NCI-H146 treated with DMSO at 0.1 percent for 48 hours (cell line): ENCODE data around the gene TERT.
"Not testable (repeated sequence)": the region's sequence is repeated elsewhere in the genome, so short reads cannot be mapped to it uniquely, and the experiment has no call there.

Experiments
- DNase-seq: peaks from one replicate; lab custom pipeline; 2025; ENCODE audit not compliant: unreplicated experiment; lab: John Stamatoyannopoulos, UW

TERT gene

DNA sequence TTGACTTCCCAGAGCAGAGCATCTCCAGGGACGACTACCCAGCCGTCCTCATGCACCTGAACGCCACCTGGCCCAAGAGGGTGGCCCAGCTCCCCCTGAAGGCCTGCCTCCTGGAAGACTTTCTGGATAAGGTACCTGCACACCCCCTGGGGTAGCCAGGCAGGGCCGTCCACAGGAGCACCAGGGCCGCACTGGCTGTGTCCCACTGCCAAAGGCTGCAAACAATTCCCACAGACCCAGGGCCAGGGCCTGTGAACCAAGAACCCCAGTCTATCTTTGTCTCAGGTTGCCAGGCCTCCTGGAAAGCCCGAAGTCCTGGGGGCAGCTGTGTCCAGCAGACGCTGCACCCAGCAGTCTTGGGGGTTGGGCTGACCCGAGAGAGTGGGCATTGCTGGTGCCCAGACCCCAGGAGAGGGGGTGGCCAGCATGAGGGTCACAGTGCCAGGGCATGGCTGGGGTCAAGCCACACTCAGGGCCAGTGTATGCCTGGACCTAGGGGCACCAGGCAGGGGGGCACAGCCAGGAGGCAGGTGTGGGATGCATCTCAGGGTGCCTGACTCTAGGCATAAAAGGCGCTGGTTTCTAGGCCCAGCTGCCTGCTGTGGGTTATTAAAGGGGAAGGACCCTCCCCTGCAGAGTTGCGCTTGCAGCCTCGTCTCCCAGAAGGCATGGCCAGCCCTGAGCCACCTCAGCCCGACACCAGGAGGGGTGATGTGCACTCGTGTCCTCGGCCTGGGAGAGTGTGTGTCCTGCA is 52.0 kb downstream of the TERT start:
- DNase-seq, result no peak

- no peak for DNase-seq
Measured at GRCh38 chr5:1241509-1242080, 53.3 kb downstream of the TERT start.

DNA sequence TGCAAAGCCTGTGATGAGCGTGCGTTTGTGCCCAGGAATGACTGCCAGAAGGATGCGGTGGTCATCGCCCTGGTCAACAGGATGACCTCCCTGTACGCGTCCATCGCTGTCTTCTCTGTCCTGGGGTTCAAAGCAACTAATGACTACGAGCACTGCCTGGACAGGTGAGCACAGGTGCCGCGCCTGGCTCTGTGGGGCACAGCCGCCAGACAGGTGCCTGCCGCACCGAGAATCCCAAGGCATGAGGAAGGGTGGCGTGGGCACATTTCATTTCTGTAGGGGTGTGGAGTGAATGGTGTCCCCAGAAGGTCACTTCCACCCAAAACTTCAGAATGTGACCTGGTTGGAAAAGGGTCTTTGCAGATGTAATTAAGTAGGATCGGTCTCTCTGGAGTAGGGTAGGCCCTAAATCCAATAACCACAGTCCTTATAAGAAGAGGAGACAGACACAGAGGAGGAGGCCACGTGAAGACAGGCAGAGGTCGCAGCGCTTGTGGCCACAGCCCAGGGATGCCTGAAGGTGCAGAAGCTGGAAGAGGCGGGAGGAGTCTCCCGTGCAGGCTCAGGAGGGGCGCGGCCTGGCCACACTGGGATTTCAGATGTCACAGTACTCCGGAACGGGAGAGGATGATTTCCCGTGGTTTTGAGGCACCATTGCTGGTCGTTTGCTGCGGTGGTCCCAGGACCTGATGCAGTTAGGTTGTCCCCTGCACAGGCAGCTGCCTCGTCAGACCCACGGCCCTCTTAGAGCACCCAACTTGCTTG is 54.2 kb downstream of the TERT start:
- no peak for DNase-seq

DNA sequence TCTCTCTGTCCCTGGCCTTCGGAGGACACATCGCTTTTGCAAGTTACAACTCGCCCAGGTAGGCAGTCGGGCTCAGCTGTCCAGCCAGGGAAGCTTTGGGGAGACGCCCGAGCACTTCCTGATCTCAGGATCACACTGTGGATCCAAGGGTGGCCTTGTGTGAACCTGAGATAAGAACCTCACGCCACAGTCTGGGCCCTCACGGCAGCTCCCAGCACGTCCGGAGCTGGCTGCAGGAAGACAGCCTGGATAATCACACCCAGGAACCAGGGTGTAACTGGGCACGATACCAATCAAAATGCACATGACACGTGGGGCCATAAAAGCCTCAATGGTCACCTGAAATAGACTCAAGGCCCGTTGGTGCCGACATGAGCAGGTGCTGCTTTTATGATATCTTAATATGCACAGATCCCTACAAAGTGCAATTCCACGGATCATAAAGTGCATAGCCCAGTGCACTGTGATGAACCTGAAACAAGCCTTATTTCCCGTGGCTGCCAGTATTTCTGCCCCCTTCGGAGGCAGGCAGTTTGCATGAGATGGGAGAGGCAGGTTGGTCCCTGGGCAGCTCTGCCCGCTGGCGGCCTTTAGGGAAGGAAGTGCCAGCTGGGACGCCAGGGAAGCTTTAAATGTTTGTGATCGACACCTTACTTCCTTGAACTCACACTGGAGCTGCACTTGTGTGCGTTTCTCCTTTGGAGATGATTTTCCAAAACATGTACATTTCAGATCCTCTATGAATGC is 55.2 kb downstream of the TERT start:
- DNase-seq, result no peak

- no peak for DNase-seq
Measured at GRCh38 chr5:1235838-1236237, 59.0 kb downstream of the TERT start.

- DNase-seq, result no peak
Measured at GRCh38 chr5:1235379-1235778, 59.5 kb downstream of the TERT start.

DNA sequence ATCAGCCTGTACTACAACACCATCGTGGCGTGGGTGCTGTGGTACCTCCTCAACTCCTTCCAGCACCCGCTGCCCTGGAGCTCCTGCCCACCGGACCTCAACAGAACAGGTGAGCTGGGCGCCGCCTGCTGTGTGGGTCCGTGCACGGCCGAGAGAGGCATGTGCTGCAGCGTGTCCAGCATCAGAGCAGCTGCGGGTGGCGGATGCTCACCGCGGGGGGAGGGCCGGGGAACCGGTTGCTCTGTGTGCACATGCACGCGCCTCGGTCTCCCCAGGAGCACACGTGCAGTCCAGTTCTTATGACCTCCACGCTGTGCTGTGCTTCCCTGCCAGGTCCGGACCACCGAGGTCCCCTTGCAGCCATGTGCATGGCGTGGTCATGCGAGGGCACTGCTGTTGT is 62.1 kb downstream of the TERT start:
- peak; percentile 29 for DNase-seq

GRCh38 chr5:1231354-1231905 is 63.4 kb downstream of the TERT start:
- no peak for DNase-seq

GRCh38 chr5:1230551-1230950 is 64.3 kb downstream of the TERT start:
- no peak for DNase-seq

- DNase-seq, result no peak
Measured at GRCh38 chr5:1229822-1230221, 65.0 kb downstream of the TERT start.

DNA sequence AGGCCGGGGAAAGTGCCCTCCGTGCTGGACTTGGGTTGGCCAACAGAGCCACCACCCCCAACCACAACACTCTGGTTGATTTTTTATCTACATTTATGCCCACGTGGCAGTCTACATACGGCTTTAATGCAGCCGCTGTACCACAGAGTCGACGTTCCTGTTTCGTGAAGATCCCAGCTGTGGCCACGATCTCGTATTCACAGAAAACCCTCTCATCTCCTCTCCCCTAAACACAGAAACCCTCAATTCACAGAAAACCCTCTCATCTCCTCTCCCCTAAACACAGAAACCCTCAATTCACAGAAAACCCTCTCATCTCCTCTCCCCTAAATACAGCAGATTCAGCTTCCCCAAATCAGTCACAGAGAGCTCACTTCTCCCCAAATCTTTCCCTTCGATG is 65.8 kb downstream of the TERT start:
- DNase-seq, result not testable (repeated sequence)

GRCh38 chr5:1228120-1228519 is 66.7 kb downstream of the TERT start:
- no peak for DNase-seq

GRCh38 chr5:1227667-1228066 is 67.2 kb downstream of the TERT start:
- DNase-seq, result peak; percentile 82

DNA sequence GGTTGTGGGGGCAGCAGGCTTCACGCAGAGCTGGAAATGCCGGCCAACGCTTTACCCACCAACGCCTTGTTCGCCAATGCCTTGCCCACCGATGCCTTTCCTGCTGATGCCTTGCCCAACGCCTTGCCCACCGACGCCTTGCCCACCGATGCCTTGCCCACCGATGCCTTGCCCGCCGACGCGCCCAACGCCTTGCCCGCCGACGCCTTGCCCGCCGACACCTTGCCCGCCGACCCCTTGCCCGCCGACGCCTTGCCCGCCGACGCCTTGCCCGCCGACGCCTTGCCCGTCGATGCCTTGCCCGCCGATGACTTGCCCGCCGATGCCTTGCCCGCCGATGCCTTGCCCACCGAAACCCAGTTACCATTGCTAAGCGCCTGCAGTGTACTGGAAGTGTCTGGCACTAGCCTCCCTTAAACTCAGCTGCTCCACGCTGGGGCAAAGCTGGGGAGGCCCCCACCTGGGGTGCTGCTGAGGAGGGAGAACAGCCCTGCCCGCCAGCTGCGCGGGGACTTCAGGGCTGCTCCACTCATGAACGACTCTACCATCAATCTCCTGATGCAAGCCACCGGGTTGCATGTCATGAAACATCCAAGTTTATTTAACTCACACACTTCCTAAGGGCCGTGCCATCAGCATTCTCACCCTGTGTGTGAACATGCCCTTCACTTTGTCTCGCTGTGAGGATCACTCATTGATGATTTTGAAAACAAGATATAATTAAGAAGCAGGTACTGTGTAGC is 67.9 kb downstream of the TERT start:
- no peak for DNase-seq

- DNase-seq, result no peak
Measured at GRCh38 chr5:1226231-1226630, 68.6 kb downstream of the TERT start.

DNA sequence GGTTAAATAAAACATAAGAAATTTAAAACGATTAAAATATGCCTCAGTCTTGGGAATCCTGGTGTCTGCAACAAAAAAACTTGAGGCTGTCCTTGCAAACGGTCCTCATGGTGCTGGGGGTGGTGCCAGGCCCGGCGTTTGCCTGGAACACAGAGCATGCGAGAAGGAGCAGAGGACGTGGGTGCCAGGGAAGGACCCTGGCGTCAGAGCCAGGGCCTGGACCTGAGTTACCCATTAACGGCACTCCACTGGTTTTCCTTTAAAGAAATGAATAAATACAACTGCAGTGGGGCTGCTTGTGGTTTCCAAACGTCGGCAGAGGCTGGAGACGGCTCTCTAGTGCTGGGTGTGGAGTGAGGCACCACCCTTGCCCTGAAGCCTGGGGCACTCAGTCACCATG is 69.8 kb downstream of the TERT start, which contains the start of gene SLC6A18:
Gene SLC6A18 (plus strand): TSS at position 301 of the 400 bp plus-strand sequence. CDS start 97 bp downstream, at position 398.
- DNase-seq, result no peak

DNA sequence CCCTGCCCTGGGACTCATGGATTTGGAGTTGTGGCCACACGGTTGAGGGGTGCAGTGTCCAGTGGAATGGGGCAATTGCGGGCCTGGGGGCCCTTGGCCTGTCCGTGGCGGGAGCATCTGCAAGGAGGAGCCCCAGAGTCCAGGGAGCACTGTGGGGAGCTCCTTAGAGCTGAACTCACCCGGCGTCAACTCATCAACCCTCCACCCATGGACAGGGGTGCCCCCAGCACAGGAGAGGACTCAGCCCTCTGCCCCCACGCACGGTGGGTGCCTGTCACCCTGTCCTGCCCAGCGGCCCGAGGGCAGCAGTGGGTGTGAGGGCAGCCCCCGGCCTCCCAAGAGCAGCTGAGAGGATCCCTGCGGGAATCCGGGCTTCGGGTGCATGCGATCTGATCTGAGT is 70.2 kb downstream of the TERT start:
- no peak for DNase-seq

- DNase-seq, result no peak
Measured at GRCh38 chr5:1223278-1223670, 71.6 kb downstream of the TERT start.

- DNase-seq, result no peak
Measured at GRCh38 chr5:1222621-1223277, 72.1 kb downstream of the TERT start.

DNA sequence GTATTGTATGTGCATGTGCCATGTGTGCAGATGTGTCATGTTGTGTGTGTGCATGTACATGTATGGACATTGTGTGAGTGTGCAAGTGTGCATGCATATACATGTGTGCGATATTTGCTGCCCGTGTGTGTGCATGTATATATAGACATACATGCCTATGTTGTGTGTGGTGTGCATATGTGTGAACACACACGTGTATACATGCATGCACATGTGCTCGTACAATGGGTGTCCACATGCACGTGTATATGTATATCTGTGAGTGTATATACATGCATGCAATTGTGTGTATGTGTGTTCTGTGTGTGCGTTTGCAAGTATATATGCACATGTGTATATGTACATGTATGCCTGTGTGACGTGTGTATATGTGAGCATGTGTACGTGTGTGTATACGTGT is 72.7 kb downstream of the TERT start:
- no peak for DNase-seq
